GM12878 (cell line): ENCODE data around the gene COX6A1. TPM values are rescaled to one million over a fixed set of nuclear protein-coding genes. Genes with fewer than 3 reads are reported as not detected.
"Not testable (repeated sequence)": the region's sequence is repeated elsewhere in the genome, so short reads cannot be mapped to it uniquely, and the experiment has no call there.

Experiments
- ATAC-seq: fragments of 200-7000 bp; cut with Tn5 transposase; 3 replicates; pipeline ENCODE4 v1.9.1; 2020; ENCODE audit warnings: mild to moderate bottlenecking, moderate library complexity
- BruUV-seq: library from RNA; stranded (reverse); fragments of 400-500 nt; replicated peaks from 2 replicates; lab custom pipeline; 2021; lab: Mats Ljungman, UMichigan
- CTCF ChIA-PET: fragments of 300-600 bp; sonication (Branson Sonifier 250); formaldehyde crosslinking; extraction: SDS; loops from one replicate; lab custom pipeline; 2021; ENCODE audit warnings: inconsistent platforms; lab: Yijun Ruan, JAX
- POLR2A ChIA-PET: fragments of 350-600 bp; formaldehyde crosslinking; extraction: SDS; loops from one replicate; lab custom pipeline; 2021; ENCODE audit warnings: inconsistent platforms; lab: Charles Lee
- RAD21 ChIA-PET: fragments of 300-600 bp; sonication (Branson Sonifier 250); formaldehyde crosslinking; loops from one replicate; lab custom pipeline; 2023; ENCODE audit warnings: antibody characterized with exemption; ENCODE audit not compliant: unreplicated experiment; lab: Charles Lee
- SMC1A ChIA-PET: fragments of 300-600 bp; sonication (Branson Sonifier 250); formaldehyde crosslinking; loops from one replicate; lab custom pipeline; 2023; ENCODE audit not compliant: unreplicated experiment, uncharacterized antibody; lab: Charles Lee
- DNase-seq: peaks from one replicate; pipeline ENCODE4 v3.0.0-alpha.2; 2011; ENCODE audit warnings: low read depth, low spot score
- FAIRE-seq: peaks from 3 replicates; lab custom pipeline; 2011; peaks lifted over from hg19 to GRCh38; lab: Jason Lieb, UNC
- H2AFZ ChIP-seq: 2 replicates; pipeline ENCODE4 v1.6.0; 2011; ENCODE audit warnings: low read depth, low read length, control low read depth; ENCODE audit not compliant: control insufficient read depth
- H3K27ac ChIP-seq: 2 replicates; pipeline ENCODE4 v1.5.1; 2011; ENCODE audit warnings: control low read depth; ENCODE audit not compliant: control insufficient read depth, insufficient read depth
- H3K27me3 ChIP-seq, 2 experiments: replicated peaks in 1 of 2; 2 replicates each; pipeline versions ENCODE4 v1.6.0 to v1.6.1; 2011; ENCODE audit warnings: low read length in 1 of 2; ENCODE audit not compliant: control insufficient read depth in 2 of 2, insufficient read depth in 2 of 2
- H3K36me3 ChIP-seq, 2 experiments: 2 replicates each; pipeline ENCODE4 v1.5.1; 2011; ENCODE audit warnings: low read length in 1 of 2; ENCODE audit not compliant: control insufficient read depth in 2 of 2, insufficient read depth in 2 of 2
- H3K4me1 ChIP-seq: 2 replicates; pipeline ENCODE4 v1.6.1; 2011; ENCODE audit warnings: mild to moderate bottlenecking, low read length, moderate library complexity, mixed read lengths; ENCODE audit not compliant: control insufficient read depth, insufficient read depth
- H3K4me2 ChIP-seq: 2 replicates; pipeline ENCODE4 v1.6.0; 2011; ENCODE audit warnings: control low read depth; ENCODE audit not compliant: control insufficient read depth, insufficient read depth
- H3K4me3 ChIP-seq: fragments of 200-600 bp; sonication (generic); 2 replicates; pipeline ENCODE4 v1.5.1; 2016
- H3K79me2 ChIP-seq: 2 replicates; pipeline ENCODE4 v1.6.0; 2011; ENCODE audit warnings: low read length; ENCODE audit not compliant: control insufficient read depth, insufficient read depth
- H3K9ac ChIP-seq: 2 replicates; pipeline ENCODE4 v1.8.0; 2011; ENCODE audit warnings: low read length, control low read depth, mixed read lengths; ENCODE audit not compliant: control insufficient read depth, insufficient read depth
- H3K9me3 ChIP-seq: replicated peaks from 3 replicates; pipeline ENCODE4 v1.5.1; 2011; ENCODE audit warnings: mild to moderate bottlenecking, low read length; ENCODE audit not compliant: control insufficient read depth, insufficient read depth
- H4K20me1 ChIP-seq: 2 replicates; pipeline ENCODE4 v1.6.0; 2011; ENCODE audit not compliant: control insufficient read depth, insufficient read depth
- BCL11A ChIP-seq: IDR thresholded peaks from 2 replicates; pipeline ENCODE4 v1.6.1; 2011; ENCODE audit warnings: low read depth, low read length
- MEF2A ChIP-seq: IDR thresholded peaks from 2 replicates; pipeline ENCODE4 v1.6.1; 2011; ENCODE audit warnings: low read depth, mild to moderate bottlenecking, low read length, moderate library complexity; ENCODE audit not compliant: insufficient read depth
- MYB ChIP-seq: fragments of 150-350 bp; IDR thresholded peaks from 2 replicates; pipeline ENCODE4 v1.6.1; 2014; ENCODE audit warnings: mild to moderate bottlenecking, low read depth, low read length, borderline replicate concordance
- NR2C2 ChIP-seq: IDR thresholded peaks from 2 replicates; pipeline ENCODE4 v1.6.1; 2011; ENCODE audit warnings: borderline replicate concordance, low read depth; ENCODE audit not compliant: control insufficient read depth, insufficient read length
- NRF1 ChIP-seq: conservative IDR thresholded peaks from 2 replicates; pipeline ENCODE4 v1.6.1; 2011; ENCODE audit warnings: mild to moderate bottlenecking, low read depth, low read length, improper control_type of control experiment
- SMARCA5 ChIP-seq: fragments of 450-650 bp; IDR thresholded peaks from 2 replicates; pipeline ENCODE4 v1.6.1; 2017; ENCODE audit warnings: mild to moderate bottlenecking
- TARDBP ChIP-seq: IDR thresholded peaks from 2 replicates; pipeline ENCODE4 v1.6.1; 2016; ENCODE audit warnings: borderline replicate concordance
- WGBS: methylation state at CpG from one replicate; pipeline ENCODE4 v1.1.6; 2016; ENCODE audit warnings: low lambda C conversion rate; ENCODE audit not compliant: insufficient replicate concordance, insufficient coverage; ENCODE audit errors: missing lambda C conversion rate; 5-methylcytosine and 5-hydroxymethylcytosine counted together
- in situ Hi-C: fragments of 300-500 bp; cut with MboI; formaldehyde crosslinking; loops from 9 replicates; pipeline ENCODE4 v1.14.3; 2018; ENCODE audit warnings: mixed read lengths
- intact Hi-C: fragments of 100-400 bp; cut with micrococcal nuclease; formaldehyde crosslinking; loops from one replicate; pipeline ENCODE4 v1.14.2; 2022; ENCODE audit not compliant: unreplicated experiment
- polyA plus RNA-seq, 11 experiments: library from polyadenylated mRNA; depleted of rRNA in 4 of 11; unstranded in 6 of 11; stranded (reverse) in 5 of 11; fragments of >200 nt; fragmentation: Nextera tagmentation in 4 of 11; fragmentation: Illumina TruSeq in 1 of 11; extraction: Ambion mirVana in 4 of 11; extraction: Trizol in 1 of 11; gene quantifications; 1 replicate in 1 of 11; 2 replicates in 10 of 11; pipeline versions ENCODE4 v1.2.1 to v1.2.3, GENCODE V29; 2011 to 2016; ENCODE audit warnings: inconsistent platforms in 2 of 11, missing spikeins in 2 of 11, low read depth in 1 of 11
- total RNA-seq, 4 experiments: library from RNA; depleted of rRNA in 3 of 4; stranded (reverse); fragments of >200 nt in 3 of 4; fragmentation: Illumina TruSeq in 1 of 4; extraction: Trizol in 1 of 4; gene quantifications; 2 replicates each; pipeline versions ENCODE4 v1.2.1 to v1.2.3, GENCODE V29; 2013 to 2021
- TF ChIP-seq, protein P1 (sequence below): fragments of 450-650 bp; IDR thresholded peaks from 2 replicates; pipeline ENCODE4 v1.6.1; 2016; ENCODE audit warnings: mild to moderate bottlenecking
- TF ChIP-seq, protein P2 (sequence below): fragments of 450-650 bp; IDR thresholded peaks from 2 replicates; pipeline ENCODE4 v1.6.1; 2017; ENCODE audit warnings: low read depth, mild to moderate bottlenecking, moderate library complexity
- TF ChIP-seq, protein P3 (sequence below): fragments of 450-650 bp; IDR thresholded peaks from 2 replicates; pipeline ENCODE4 v1.6.1; 2014; ENCODE audit warnings: mild to moderate bottlenecking

Gene COX6A1
- total and polyA plus RNA-seq, 10 of the 15 experiments (the other 5 are each of a cell fraction or from before 2014, with no cell fraction given), result 408 to 2,723 (median 1,019) TPM

DNA sequence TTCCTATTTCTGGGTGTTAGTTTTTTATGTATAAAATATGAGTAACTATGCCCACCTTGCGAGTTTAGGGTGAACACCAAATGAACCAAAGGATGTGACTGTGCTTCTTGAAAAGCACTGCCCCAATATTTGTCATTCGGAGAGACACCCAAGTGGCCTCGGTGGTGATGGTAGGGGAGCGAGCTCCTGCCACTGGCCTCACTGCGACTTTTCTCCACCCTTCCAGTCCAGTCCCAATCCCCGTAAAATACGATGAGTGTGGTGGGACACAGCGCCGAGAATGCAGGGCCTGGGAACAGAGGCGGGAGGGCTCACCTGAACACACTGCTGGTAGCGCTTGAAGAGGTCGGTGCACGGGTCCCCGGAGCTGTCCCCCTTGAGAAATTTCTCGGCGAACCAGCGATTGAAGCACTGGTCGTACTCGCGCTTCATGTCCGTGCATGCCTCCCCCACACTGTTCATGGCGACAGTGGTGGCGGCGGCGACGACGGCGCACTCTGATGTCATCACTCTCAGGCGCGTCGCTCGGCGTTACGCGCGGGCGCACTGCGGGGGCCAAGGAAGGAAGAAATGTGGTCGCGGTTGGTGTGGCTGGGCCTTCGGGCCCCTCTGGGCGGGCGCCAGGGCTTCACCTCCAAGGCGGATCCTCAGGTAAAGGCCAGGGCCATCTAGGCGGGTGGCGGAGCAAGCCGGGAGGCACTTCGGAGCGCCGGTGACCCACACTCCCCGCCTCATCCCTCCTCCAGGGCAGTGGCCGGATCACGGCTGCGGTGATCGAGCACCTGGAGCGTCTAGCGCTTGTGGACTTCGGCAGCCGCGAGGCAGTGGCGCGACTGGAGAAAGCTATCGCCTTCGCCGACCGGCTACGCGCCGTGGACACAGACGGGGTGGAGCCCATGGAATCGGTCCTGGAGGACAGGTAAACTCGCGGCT lies 8.3 kb downstream of the COX6A1 start, which contains the start of the genes GATC and TRIAP1 (continued):
- TF ChIP-seq MYB (no peak), SMARCA5 (peak; percentile 66; the same call in 1 of the 2 replicates), NR2C2 (no peak), NRF1 (no peak), MEF2A (peak; percentile 73), TARDBP (peak; percentile 91), BCL11A (peak; percentile 30; the same call in 1 of the 2 replicates)
- TF ChIP-seq, protein P1, sequence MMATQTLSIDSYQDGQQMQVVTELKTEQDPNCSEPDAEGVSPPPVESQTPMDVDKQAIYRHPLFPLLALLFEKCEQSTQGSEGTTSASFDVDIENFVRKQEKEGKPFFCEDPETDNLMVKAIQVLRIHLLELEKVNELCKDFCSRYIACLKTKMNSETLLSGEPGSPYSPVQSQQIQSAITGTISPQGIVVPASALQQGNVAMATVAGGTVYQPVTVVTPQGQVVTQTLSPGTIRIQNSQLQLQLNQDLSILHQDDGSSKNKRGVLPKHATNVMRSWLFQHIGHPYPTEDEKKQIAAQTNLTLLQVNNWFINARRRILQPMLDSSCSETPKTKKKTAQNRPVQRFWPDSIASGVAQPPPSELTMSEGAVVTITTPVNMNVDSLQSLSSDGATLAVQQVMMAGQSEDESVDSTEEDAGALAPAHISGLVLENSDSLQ, result no peak
- TF ChIP-seq, protein P2, sequence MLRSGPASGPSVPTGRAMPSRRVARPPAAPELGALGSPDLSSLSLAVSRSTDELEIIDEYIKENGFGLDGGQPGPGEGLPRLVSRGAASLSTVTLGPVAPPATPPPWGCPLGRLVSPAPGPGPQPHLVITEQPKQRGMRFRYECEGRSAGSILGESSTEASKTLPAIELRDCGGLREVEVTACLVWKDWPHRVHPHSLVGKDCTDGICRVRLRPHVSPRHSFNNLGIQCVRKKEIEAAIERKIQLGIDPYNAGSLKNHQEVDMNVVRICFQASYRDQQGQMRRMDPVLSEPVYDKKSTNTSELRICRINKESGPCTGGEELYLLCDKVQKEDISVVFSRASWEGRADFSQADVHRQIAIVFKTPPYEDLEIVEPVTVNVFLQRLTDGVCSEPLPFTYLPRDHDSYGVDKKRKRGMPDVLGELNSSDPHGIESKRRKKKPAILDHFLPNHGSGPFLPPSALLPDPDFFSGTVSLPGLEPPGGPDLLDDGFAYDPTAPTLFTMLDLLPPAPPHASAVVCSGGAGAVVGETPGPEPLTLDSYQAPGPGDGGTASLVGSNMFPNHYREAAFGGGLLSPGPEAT, result peak; percentile 98
- TF ChIP-seq, protein P3, sequence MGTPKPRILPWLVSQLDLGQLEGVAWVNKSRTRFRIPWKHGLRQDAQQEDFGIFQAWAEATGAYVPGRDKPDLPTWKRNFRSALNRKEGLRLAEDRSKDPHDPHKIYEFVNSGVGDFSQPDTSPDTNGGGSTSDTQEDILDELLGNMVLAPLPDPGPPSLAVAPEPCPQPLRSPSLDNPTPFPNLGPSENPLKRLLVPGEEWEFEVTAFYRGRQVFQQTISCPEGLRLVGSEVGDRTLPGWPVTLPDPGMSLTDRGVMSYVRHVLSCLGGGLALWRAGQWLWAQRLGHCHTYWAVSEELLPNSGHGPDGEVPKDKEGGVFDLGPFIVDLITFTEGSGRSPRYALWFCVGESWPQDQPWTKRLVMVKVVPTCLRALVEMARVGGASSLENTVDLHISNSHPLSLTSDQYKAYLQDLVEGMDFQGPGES, result no peak

DNA sequence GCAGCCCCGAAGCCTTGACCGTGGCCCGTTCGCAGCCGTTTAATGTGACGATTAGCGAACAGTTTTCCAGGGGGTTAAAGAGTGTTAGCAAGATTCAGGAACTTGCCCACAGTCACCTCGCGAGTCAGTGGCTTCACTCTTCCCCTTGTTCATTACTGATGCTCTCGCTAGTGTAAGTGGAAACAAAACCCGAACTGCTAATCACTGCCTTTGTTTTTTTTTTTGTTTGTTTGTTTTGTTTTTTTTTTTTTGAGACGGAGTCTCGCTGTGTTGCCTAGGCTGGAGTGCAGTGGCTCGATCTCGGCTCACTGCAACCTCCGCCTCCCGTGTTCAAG lies 8.9 kb downstream of the COX6A1 start:
- Histone ChIP-seq H3K4me2 (peak overlapping the region; percentile 82), H3K79me2 (peaks cover 47% of the 10 kb centered on the region), H3K9ac (peak overlapping the region; percentile 83), H3K27ac (peak overlapping the region; percentile 89; the same call in 1 of the 2 replicates), H2AFZ (peak overlapping the region; percentile 58), H3K4me3 (peak overlapping the region; percentile 98)
- 3% methylated on average over 17 of the region's 17 CpGs for WGBS
- DNase-seq, RAD21 ChIA-PET, H3K36me3 ChIP-seq, in situ Hi-C loops, H3K4me1 ChIP-seq, H3K27me3 ChIP-seq, H3K9me3 ChIP-seq, BruUV-seq, FAIRE-seq, H4K20me1 ChIP-seq: not testable (repeated sequence)
- CTCF ChIA-PET, result interaction anchor here (1.0 to 1.8 kb wide), 5 partner anchors 8 to 70 kb away, joined by 3 to 10 read pairs (median 4); no protein-coding TSS in a partner anchor
- POLR2A ChIA-PET, result interaction anchor here (0.7 to 1.4 kb wide), 5 partner anchors 12 to 571 kb away, joined by 4 to 5 read pairs (median 4); no protein-coding TSS in a partner anchor
- SMC1A ChIA-PET, result interaction anchor here (1.0 to 1.4 kb wide), 2 partner anchors 134 to 245 kb away, joined by 3 read pairs; partner anchors contain the start of gene POP5
- intact Hi-C loops, result loop anchor here (2.0 kb wide), 1 partner anchor 22 kb away; the partner anchor contains the start of gene SRSF9
- peak; percentile 4; the same call in 1 of the 3 replicates for ATAC-seq
